ENCODE measurements around the gene PIM3.

PIM3 gene

DNA sequence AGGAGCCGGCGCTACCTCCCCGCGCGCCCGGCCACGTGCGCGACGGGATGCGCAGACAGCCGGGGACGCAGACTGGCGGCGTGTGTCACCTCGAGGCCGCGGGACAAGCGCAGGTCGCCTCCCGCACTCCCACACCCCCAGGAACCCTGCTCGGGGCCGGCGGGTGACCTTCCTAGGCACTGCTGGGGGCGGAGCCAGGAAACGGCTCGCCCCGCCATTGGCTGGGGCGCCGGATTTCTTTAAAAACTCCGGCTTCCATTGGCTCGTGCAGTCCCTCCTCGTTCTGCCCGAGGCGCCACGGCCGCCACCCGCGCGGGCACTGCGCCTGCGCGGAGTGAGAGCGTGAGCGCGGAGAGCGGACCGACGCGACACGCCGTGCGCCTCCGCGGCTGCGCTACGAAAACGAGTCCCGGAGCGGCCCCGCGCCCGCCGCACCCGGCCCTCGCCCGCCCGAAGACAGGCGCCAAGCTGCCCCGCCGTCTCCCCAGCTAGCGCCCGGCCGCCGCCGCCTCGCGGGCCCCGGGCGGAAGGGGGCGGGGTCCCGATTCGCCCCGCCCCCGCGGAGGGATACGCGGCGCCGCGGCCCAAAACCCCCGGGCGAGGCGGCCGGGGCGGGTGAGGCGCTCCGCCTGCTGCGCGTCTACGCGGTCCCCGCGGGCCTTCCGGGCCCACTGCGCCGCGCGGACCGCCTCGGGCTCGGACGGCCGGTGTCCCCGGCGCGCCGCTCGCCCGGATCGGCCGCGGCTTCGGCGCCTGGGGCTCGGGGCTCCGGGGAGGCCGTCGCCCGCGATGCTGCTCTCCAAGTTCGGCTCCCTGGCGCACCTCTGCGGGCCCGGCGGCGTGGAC lies at the start of gene PIM3:
PIM3 (plus strand) TSS at position 614 of the 846 bp plus-strand sequence; CDS start at position 790, 176 bp downstream.
- DNase-seq (ENCODE audit: low read depth), result peak; percentile 88
- TF ChIP-seq, protein P1, sequence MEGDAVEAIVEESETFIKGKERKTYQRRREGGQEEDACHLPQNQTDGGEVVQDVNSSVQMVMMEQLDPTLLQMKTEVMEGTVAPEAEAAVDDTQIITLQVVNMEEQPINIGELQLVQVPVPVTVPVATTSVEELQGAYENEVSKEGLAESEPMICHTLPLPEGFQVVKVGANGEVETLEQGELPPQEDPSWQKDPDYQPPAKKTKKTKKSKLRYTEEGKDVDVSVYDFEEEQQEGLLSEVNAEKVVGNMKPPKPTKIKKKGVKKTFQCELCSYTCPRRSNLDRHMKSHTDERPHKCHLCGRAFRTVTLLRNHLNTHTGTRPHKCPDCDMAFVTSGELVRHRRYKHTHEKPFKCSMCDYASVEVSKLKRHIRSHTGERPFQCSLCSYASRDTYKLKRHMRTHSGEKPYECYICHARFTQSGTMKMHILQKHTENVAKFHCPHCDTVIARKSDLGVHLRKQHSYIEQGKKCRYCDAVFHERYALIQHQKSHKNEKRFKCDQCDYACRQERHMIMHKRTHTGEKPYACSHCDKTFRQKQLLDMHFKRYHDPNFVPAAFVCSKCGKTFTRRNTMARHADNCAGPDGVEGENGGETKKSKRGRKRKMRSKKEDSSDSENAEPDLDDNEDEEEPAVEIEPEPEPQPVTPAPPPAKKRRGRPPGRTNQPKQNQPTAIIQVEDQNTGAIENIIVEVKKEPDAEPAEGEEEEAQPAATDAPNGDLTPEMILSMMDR (IDR thresholded peaks at IDR 0.05; ENCODE audit: control insufficient read depth, extremely low read depth, insufficient read depth), result no peak
- peak within 1 kb of the TSS; percentile 84 for H3K4me3 ChIP-seq (ENCODE audit: low read depth, low read length)

DNA sequence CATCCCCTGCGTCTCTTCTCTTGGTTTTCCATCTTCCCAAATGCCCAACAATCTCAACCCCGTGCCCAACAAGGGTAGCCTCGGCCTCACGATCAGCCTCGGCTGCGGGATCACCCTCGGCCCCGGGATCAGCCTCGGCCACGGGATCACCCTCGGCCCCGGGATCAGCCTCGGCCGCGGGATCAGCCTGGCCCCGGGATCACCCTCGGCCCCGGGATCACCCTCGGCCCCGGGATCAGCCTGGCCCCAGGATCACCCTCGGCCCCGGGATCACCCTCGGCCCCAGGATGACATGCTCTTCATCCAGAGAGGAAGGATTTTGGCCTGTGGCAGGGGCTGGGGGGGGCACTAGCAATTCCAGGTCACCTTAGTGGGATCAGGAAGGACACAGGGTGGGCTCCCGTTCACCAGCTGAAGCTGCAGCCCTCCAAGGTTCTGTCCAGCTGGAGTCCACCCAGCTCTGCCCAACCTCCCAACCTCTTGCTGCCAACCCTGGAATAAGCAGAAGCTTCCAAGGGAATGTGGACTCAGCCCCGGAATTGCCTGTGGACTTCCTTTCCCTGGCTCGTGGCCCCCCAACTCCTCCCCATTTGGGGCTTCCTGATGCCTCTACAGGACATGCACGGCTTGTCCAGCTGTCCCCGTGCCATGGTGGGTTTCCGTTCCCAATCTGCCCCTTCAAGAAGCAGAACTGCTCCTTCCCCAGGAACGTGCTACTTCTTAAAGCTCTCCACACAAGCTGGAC lies 48.5 kb upstream of the PIM3 start:
- TF ChIP-seq, protein P1 (IDR thresholded peaks at IDR 0.05; ENCODE audit: control insufficient read depth, extremely low read depth, insufficient read depth), result no peak
- no peak for DNase-seq (ENCODE audit: low read depth)

DNA sequence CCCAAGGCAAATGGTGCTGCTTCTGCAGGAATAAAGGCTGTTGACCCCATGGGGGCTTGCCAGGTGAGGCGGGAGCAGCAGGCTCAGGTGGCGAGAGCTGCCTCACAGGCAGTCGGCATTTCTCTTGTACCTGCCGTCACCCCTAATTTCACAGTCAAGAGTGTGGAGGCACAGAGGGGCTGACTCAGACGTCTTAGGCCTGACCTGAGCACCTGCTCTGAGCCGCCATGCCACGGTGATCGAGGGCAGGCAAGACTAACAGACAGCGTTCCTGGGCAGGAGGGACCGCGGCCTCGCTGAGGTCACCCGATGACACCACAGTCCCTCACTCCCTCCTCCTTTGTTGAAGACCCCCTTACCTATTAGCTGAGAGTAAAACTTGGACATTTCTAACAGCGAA lies 47.5 kb upstream of the PIM3 start:
- DNase-seq (ENCODE audit: low read depth), result no peak
- TF ChIP-seq, protein P1 (IDR thresholded peaks at IDR 0.05; ENCODE audit: control insufficient read depth, extremely low read depth, insufficient read depth), result no peak
- no peak overlapping the region for H3K4me3 ChIP-seq (ENCODE audit: low read depth, low read length)

More for the DNA sequence above, 48.5 kb upstream of the PIM3 start:
- H3K4me3 ChIP-seq (ENCODE audit: low read depth, low read length), result no peak overlapping the region

DNA sequence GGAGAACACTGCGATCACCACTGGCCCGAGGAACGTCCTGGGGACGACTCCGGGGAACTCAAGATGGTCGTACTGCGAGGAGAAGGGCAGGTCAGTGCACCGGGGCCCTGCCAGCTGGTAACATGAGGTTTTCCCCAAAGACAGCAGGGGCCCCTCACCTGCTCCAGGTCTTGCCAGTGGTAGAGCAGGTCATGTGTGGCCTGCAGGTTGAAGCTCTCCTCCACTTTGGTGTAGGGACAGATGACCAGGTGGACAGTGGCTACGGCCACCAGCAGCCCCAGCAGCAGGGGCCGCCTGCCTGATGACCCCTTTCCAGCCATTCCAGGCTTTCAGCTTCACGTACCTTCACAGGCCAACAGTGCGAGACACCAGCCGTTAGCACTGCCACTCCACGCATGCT lies 47.1 kb upstream of the PIM3 start:
- no peak overlapping the region for H3K4me3 ChIP-seq (ENCODE audit: low read depth, low read length)
- DNase-seq (ENCODE audit: low read depth), result no peak
- TF ChIP-seq, protein P1 (IDR thresholded peaks at IDR 0.05; ENCODE audit: control insufficient read depth, extremely low read depth, insufficient read depth), result no peak

DNA sequence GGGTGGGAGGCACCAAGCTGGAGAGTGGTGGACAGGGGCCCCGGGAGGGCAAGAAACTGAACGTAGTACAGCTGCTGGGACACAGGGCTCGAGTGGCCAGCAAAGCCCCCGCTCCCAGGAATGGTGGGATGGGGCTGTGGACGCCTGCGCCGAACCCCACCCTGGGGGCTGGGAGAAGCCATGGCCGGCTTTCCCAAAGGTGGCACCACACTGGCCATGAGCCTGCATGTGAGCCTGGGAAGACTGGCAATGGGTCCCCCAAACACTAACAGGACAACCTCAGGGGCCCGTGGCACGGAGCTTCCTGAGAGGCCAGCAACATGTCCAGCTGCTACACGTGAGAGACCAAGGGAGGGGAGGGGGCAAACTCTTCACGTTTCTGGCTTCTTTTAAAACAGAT lies 46.3 kb upstream of the PIM3 start:
- TF ChIP-seq, protein P1 (IDR thresholded peaks at IDR 0.05; ENCODE audit: control insufficient read depth, extremely low read depth, insufficient read depth), result no peak
- no peak overlapping the region for H3K4me3 ChIP-seq (ENCODE audit: low read depth, low read length)
- DNase-seq (ENCODE audit: low read depth), result no peak

DNA sequence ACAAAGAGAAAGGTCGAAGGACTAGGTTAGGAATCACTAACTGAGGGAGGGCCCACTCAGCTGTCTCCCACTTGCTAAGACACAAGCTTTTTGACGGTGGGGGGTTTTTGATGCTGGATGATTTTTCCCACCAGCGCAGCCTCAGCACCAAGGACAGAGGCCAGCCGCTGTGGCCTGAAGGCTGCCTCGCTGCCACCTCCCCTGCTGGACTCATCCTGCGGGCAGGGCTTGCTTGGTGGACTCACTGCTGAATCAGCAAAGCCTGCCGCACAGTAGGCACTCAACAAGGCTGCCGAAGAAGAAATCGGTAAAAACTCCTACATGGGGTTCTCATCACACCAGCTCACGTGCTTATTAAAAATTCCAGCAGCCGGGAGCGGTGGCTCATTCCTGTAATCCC lies 45.0 kb upstream of the PIM3 start:
- H3K4me3 ChIP-seq (ENCODE audit: low read depth, low read length), result no peak overlapping the region
- TF ChIP-seq, protein P1 (IDR thresholded peaks at IDR 0.05; ENCODE audit: control insufficient read depth, extremely low read depth, insufficient read depth), result no peak
- no peak for DNase-seq (ENCODE audit: low read depth)

Measured in LNCaP clone FGC (cell line).